ENCODE results near the gene NKG7.

NKG7 gene

GRCh38 chr19:51337141-51337860, 35.2 kb downstream of the NKG7 start:
- no peak for DNase-seq (ENCODE audit: low spot score)

- DNase-seq (ENCODE audit: low spot score), result no peak
Measured at GRCh38 chr19:51333836-51334460, 38.5 kb downstream of the NKG7 start.

GRCh38 chr19:51331716-51332115, 40.7 kb downstream of the NKG7 start:
- DNase-seq (ENCODE audit: low spot score), result no peak

- DNase-seq (ENCODE audit: low spot score), result no peak
Measured at GRCh38 chr19:51331193-51331592, 41.3 kb downstream of the NKG7 start.

- DNase-seq (ENCODE audit: low spot score), result no peak
Measured at GRCh38 chr19:51330366-51330765, 42.1 kb downstream of the NKG7 start.

- DNase-seq (ENCODE audit: low spot score), result no peak
Measured at GRCh38 chr19:51329411-51329810, 43.0 kb downstream of the NKG7 start.

GRCh38 chr19:51327066-51328001, 45.1 kb downstream of the NKG7 start:
- DNase-seq (ENCODE audit: low spot score), result no peak

GRCh38 chr19:51326216-51327065, 46.0 kb downstream of the NKG7 start:
- no peak for DNase-seq (ENCODE audit: low spot score)

- DNase-seq (ENCODE audit: low spot score), result no peak
Measured at GRCh38 chr19:51325161-51325976, 47.1 kb downstream of the NKG7 start.

- no peak for DNase-seq (ENCODE audit: low spot score)
Measured at GRCh38 chr19:51324167-51324481, 48.3 kb downstream of the NKG7 start.

- no peak for DNase-seq (ENCODE audit: low spot score)
Measured at GRCh38 chr19:51323481-51324166, 48.8 kb downstream of the NKG7 start.

- no peak for DNase-seq (ENCODE audit: low spot score)
Measured at GRCh38 chr19:51321799-51322198, 50.7 kb downstream of the NKG7 start.

Data from putamen (tissue), 1 donor.